ENCODE results near the gene WDR46. TPM values are rescaled to one million over a fixed set of nuclear protein-coding genes. Genes with fewer than 3 reads are reported as not detected.
A peak's percentile ranks its signal among the peaks of the same experiment; 100 is the strongest.

WDR46 gene
- total RNA-seq, 1 experiment from 2014 or later: 99.2 TPM

- Histone ChIP-seq H2BK5ac (ENCODE audit: insufficient read length, low read length) (no peak overlapping the region), H3K23me2 (ENCODE audit: insufficient read length, low read depth, low read length, poor library complexity, severe bottlenecking) (peaks cover 17% of the 10 kb centered on the region), H4K5ac (ENCODE audit: insufficient read length, low read depth, low read length) (no peak overlapping the region), H3T11ph (ENCODE audit: low read length) (no peak overlapping the region), H2AFZ (ENCODE audit: low read length) (no peak overlapping the region), H3K23ac (ENCODE audit: insufficient read length, low read depth, low read length) (no peak overlapping the region), H2BK15ac (ENCODE audit: low read depth, low read length) (no peak overlapping the region), H3K4me1 (ENCODE audit: insufficient read depth, low read length) (no peaks in the 10 kb centered on the region; the same call in 1 of the 2 replicates), H2BK12ac (ENCODE audit: insufficient read length, low read depth, low read length) (no peak overlapping the region), H3K56ac (ENCODE audit: insufficient read length, low read depth, low read length) (no peak overlapping the region), H3K27me3 (ENCODE audit: insufficient read depth, low read length) (no peaks in the 10 kb centered on the region; the same call in 1 of the 2 replicates), H3K79me2 (ENCODE audit: insufficient read depth, low read length) (no peaks in the 10 kb centered on the region), H3K4ac (ENCODE audit: low read depth, low read length) (no peak overlapping the region), H4K8ac (replicated peaks; ENCODE audit: insufficient read length, low read depth, low read length) (no peak overlapping the region), H3K4me2 (ENCODE audit: insufficient read depth, insufficient read length, low read length) (no peak overlapping the region), H3K14ac (ENCODE audit: insufficient read depth, low read length) (no peak overlapping the region), H2BK120ac (ENCODE audit: low read depth, low read length, poor library complexity, severe bottlenecking) (no peak overlapping the region), H4K91ac (ENCODE audit: insufficient read length, low read depth, low read length) (no peak overlapping the region), H3K18ac (ENCODE audit: insufficient read length, low read depth, low read length) (no peak overlapping the region), H3K27ac (ENCODE audit: insufficient read length, low read depth, low read length) (no peak overlapping the region), H3K79me1 (ENCODE audit: insufficient read depth, low read depth, low read length, poor library complexity, severe bottlenecking) (no peaks in the 10 kb centered on the region), H2AK5ac (ENCODE audit: insufficient read length, low read length) (no peak overlapping the region), H3K9me3 (ENCODE audit: control insufficient read depth, low read depth, low read length) (no peaks in the 10 kb centered on the region), H4K20me1 (ENCODE audit: control insufficient read depth, insufficient read depth, insufficient read length) (no peaks in the 10 kb centered on the region), H2BK20ac (ENCODE audit: low read depth, low read length, poor library complexity, severe bottlenecking) (no peak overlapping the region), H3K9ac (ENCODE audit: extremely low read depth, insufficient read length, low read length) (no peak overlapping the region)
- no CpG with 5 or more reads among the region's 13 CpGs for WGBS (ENCODE audit: extremely low coverage, insufficient read length, low lambda C conversion rate)
- no peaks in the 10 kb centered on the region; a peak in 1 of 5 replicates for H3K9me3 Mint-ChIP-seq
- peaks cover 30% of the 10 kb centered on the region for H3K27me3 Mint-ChIP-seq (ENCODE audit: low read depth)
- peaks cover 9 to 25% (median 21%) of the 10 kb centered on the region in 3 experiments; a peak in 6 of 7 replicates for H3K36me3 Mint-ChIP-seq (ENCODE audit: insufficient read depth in 1 of 3, low read depth in 3 of 3)
- no peak overlapping the region for H3K27ac Mint-ChIP-seq
- TF ChIP-seq, protein P1, sequence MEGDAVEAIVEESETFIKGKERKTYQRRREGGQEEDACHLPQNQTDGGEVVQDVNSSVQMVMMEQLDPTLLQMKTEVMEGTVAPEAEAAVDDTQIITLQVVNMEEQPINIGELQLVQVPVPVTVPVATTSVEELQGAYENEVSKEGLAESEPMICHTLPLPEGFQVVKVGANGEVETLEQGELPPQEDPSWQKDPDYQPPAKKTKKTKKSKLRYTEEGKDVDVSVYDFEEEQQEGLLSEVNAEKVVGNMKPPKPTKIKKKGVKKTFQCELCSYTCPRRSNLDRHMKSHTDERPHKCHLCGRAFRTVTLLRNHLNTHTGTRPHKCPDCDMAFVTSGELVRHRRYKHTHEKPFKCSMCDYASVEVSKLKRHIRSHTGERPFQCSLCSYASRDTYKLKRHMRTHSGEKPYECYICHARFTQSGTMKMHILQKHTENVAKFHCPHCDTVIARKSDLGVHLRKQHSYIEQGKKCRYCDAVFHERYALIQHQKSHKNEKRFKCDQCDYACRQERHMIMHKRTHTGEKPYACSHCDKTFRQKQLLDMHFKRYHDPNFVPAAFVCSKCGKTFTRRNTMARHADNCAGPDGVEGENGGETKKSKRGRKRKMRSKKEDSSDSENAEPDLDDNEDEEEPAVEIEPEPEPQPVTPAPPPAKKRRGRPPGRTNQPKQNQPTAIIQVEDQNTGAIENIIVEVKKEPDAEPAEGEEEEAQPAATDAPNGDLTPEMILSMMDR (conservative IDR thresholded peaks at IDR 0.05): no peak
- H3K4me1 Mint-ChIP-seq: peaks cover 20 to 24% of the 10 kb centered on the region in 2 experiments
- DNase-seq: no peak
- peak overlapping the region; percentile 74 to 83; a peak in 3 of 5 replicates for H3K4me3 Mint-ChIP-seq
Measured at GRCh38 chr6:33250731-33251130, 38.3 kb downstream of the WDR46 start.

All from H9 (cell line).